Loucy (cell line): ENCODE measurements around the gene RAB26.

Source experiments
- H2AFZ ChIP-seq: fragments of 200-600 bp; sonication (generic); 2 replicates; pipeline ENCODE4 v1.6.0; 2016; ENCODE audit warnings: antibody characterized with exemption, mild to moderate bottlenecking, low read length, moderate library complexity
- H3F3A ChIP-seq: fragments of 200-600 bp; 2 replicates; pipeline ENCODE4 v1.6.0; 2016; ENCODE audit warnings: antibody characterized with exemption, low read depth, mild to moderate bottlenecking
- H3K27me3 ChIP-seq: fragments of 200-600 bp; sonication (generic); 2 replicates; pipeline ENCODE4 v1.6.1; 2014; ENCODE audit warnings: low read length, mild to moderate bottlenecking; ENCODE audit not compliant: insufficient read depth, poor library complexity, severe bottlenecking
- H3K36me3 ChIP-seq: fragments of 200-600 bp; sonication (generic); 2 replicates; pipeline ENCODE4 v1.6.1; 2016; ENCODE audit warnings: low read length; ENCODE audit not compliant: insufficient read depth
- H3K4me1 ChIP-seq: fragments of 200-600 bp; sonication (generic); 2 replicates; pipeline ENCODE4 v1.5.1; 2014; ENCODE audit warnings: low read length, mild to moderate bottlenecking; ENCODE audit not compliant: insufficient read depth, poor library complexity, severe bottlenecking
- H3K4me2 ChIP-seq: fragments of 200-600 bp; sonication (generic); 2 replicates; pipeline ENCODE4 v1.6.0; 2014; ENCODE audit warnings: antibody characterized with exemption, low read length, low read depth, mild to moderate bottlenecking; ENCODE audit not compliant: poor library complexity, severe bottlenecking
- H3K4me3 ChIP-seq: fragments of 200-600 bp; sonication (generic); 2 replicates; pipeline ENCODE4 v1.5.1; 2014; ENCODE audit warnings: low read length, mild to moderate bottlenecking, mixed read lengths; ENCODE audit not compliant: poor library complexity, severe bottlenecking
- H3K79me2 ChIP-seq: fragments of 200-600 bp; sonication (generic); 2 replicates; pipeline ENCODE4 v1.6.1; 2014; ENCODE audit warnings: low read length; ENCODE audit not compliant: insufficient read depth
- H3K9ac ChIP-seq: fragments of 200-600 bp; sonication (generic); 2 replicates; pipeline ENCODE4 v1.6.0; 2014; ENCODE audit warnings: mild to moderate bottlenecking, low read depth, low read length, moderate library complexity; ENCODE audit not compliant: poor library complexity, severe bottlenecking
- H3K9me2 ChIP-seq: fragments of 200-600 bp; sonication (generic); replicated peaks from 2 replicates; pipeline ENCODE4 v1.6.1; 2016; ENCODE audit warnings: low read depth, low read length, mixed read lengths
- H3K9me3 ChIP-seq: fragments of 200-600 bp; sonication (generic); 2 replicates; pipeline ENCODE4 v1.6.1; 2014; ENCODE audit warnings: mild to moderate bottlenecking, antibody characterized with exemption, low read length, low read depth; ENCODE audit not compliant: insufficient read depth
- H4K20me1 ChIP-seq: fragments of 200-600 bp; sonication (generic); 2 replicates; pipeline ENCODE4 v1.6.0; 2014; ENCODE audit warnings: antibody characterized with exemption, low read length, mild to moderate bottlenecking; ENCODE audit not compliant: insufficient read depth, poor library complexity, severe bottlenecking
- EZH2phosphoT487 ChIP-seq: fragments of 200-600 bp; IDR thresholded peaks from 2 replicates; pipeline ENCODE4 v1.6.1; 2018; ENCODE audit warnings: antibody characterized with exemption, mild to moderate bottlenecking, moderate library complexity, borderline replicate concordance
- TF ChIP-seq, protein P1 (sequence below): fragments of 200-600 bp; sonication (generic); conservative IDR thresholded peaks from 2 replicates; pipeline ENCODE4 v1.5.1; 2014; ENCODE audit warnings: mild to moderate bottlenecking, antibody characterized with exemption, low read length

The RAB26 gene

GRCh38 chr16:2143878-2144485, 4.4 kb upstream of the RAB26 start:
- no peak for TF ChIP-seq EZH2phosphoT487
- TF ChIP-seq, protein P1, sequence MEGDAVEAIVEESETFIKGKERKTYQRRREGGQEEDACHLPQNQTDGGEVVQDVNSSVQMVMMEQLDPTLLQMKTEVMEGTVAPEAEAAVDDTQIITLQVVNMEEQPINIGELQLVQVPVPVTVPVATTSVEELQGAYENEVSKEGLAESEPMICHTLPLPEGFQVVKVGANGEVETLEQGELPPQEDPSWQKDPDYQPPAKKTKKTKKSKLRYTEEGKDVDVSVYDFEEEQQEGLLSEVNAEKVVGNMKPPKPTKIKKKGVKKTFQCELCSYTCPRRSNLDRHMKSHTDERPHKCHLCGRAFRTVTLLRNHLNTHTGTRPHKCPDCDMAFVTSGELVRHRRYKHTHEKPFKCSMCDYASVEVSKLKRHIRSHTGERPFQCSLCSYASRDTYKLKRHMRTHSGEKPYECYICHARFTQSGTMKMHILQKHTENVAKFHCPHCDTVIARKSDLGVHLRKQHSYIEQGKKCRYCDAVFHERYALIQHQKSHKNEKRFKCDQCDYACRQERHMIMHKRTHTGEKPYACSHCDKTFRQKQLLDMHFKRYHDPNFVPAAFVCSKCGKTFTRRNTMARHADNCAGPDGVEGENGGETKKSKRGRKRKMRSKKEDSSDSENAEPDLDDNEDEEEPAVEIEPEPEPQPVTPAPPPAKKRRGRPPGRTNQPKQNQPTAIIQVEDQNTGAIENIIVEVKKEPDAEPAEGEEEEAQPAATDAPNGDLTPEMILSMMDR, result no peak
- no peak overlapping the region for H3K4me2 ChIP-seq
- no peaks in the 10 kb centered on the region for H3K9me3 ChIP-seq
- no peak overlapping the region for H3K4me3 ChIP-seq
- no peaks in the 10 kb centered on the region for H3K36me3 ChIP-seq
- H3K4me1 ChIP-seq, result no peaks in the 10 kb centered on the region
- H3K79me2 ChIP-seq, result no peaks in the 10 kb centered on the region
- no peaks in the 10 kb centered on the region for H4K20me1 ChIP-seq
- H3F3A ChIP-seq, result no peaks in the 10 kb centered on the region
- H3K9me2 ChIP-seq, result no peaks in the 10 kb centered on the region
- H3K9ac ChIP-seq, result no peak overlapping the region
- no peak overlapping the region for H2AFZ ChIP-seq
- no peaks in the 10 kb centered on the region for H3K27me3 ChIP-seq

DNA sequence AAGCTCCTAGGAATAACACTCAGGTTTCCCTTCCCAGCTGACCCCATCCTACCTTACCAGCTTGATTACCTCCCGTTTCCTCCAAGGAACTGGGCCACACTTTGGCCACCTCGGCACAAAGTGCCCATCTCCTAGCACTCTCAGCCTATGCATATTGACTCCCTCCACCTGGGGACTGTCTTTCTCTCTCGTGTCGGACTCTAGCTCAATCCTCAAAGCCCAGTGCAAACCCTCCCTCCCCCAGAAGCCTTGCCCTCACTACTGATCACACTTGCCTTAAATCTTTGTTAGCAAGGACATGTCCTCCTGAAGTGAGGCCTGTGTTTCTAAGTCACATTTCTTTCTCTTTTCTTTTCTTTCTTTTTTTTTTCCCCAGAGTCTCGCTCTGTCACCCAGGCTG, 2.6 kb upstream of the RAB26 start:
- TF ChIP-seq, protein P1, result no peak
- no peak for TF ChIP-seq EZH2phosphoT487
- H2AFZ ChIP-seq, result no peak overlapping the region
- no peaks in the 10 kb centered on the region for H3K9me2 ChIP-seq
- no peaks in the 10 kb centered on the region for H3K36me3 ChIP-seq
- H3K4me2 ChIP-seq, result no peak overlapping the region
- no peaks in the 10 kb centered on the region for H3K27me3 ChIP-seq
- H3K4me1 ChIP-seq, result no peaks in the 10 kb centered on the region
- no peaks in the 10 kb centered on the region for H3K9me3 ChIP-seq
- no peak overlapping the region for H3K4me3 ChIP-seq
- H3F3A ChIP-seq, result no peaks in the 10 kb centered on the region
- H3K79me2 ChIP-seq, result 0 out of 2 replicates have a peak, but pooled peaks cover 4% of the 10 kb centered on the region
- H3K9ac ChIP-seq, result no peak overlapping the region
- peaks cover 13% of the 10 kb centered on the region for H4K20me1 ChIP-seq

DNA sequence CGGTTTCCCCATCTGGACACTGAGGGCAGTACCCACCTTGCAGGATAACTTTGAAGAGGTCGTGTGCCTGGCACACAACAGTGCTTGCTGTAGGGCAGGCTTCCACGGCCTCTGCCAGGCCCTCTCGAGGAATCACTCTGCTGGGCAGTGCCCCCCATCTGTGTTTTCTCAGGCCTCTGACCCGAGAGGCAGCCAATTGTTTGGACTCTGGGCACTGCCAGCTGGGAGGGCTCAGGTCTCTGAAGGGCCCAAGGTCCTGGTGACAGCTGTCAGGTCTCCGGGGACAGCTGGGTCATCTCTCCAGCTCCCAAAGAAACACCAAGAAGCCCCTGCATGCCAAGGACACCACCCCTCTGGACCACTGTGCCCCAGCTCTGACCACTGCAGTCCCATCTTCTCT, 1.0 kb upstream of the RAB26 start:
- Histone ChIP-seq H3K4me2 (no peak overlapping the region), H4K20me1 (peaks cover 23% of the 10 kb centered on the region), H3K79me2 (peaks cover 13% of the 10 kb centered on the region; the same call in 1 of the 2 replicates)

More for the DNA sequence above, 1.0 kb upstream of the RAB26 start:
- Histone ChIP-seq H2AFZ (no peak overlapping the region), H3K4me1 (no peaks in the 10 kb centered on the region), H3K9me3 (no peaks in the 10 kb centered on the region), H3K36me3 (no peaks in the 10 kb centered on the region), H3K27me3 (no peaks in the 10 kb centered on the region), H3K9me2 (no peaks in the 10 kb centered on the region), H3F3A (no peaks in the 10 kb centered on the region), H3K9ac (no peak overlapping the region), H3K4me3 (no peak overlapping the region)
- no peak for TF ChIP-seq EZH2phosphoT487
- TF ChIP-seq, protein P1, result no peak
